Activated CD8-positive, alpha-beta T cell treated with anti-CD3 and anti-CD28 coated beads for 36 hours (primary cell): ENCODE data around the gene EAF1. TPM values are rescaled to one million over a fixed set of nuclear protein-coding genes. Genes with fewer than 3 reads are reported as not detected.

Experiments
- ATAC-seq: fragments of 200-7000 bp; cut with Tn5 transposase; one replicate; pipeline ENCODE4 v1.10.0; 2021; ENCODE audit warnings: mild to moderate bottlenecking, moderate library complexity
- CTCF ChIA-PET: fragments of 350-600 bp; sonication (Branson Sonifier 250); formaldehyde crosslinking; loops from one replicate; lab custom pipeline; 2021; ENCODE audit warnings: antibody characterized with exemption; lab: Charles Lee
- POLR2A ChIA-PET: fragments of 350-600 bp; sonication (Branson Sonifier 250); formaldehyde crosslinking; loops from one replicate; lab custom pipeline; 2021; ENCODE audit warnings: antibody characterized with exemption; lab: Charles Lee
- DNase-seq: peaks from one replicate; pipeline ENCODE4 v3.0.0-alpha.2; 2020
- H3K27ac Mint-ChIP-seq: one replicate; pipeline ENCODE4 v1.8.0; 2021; ENCODE audit warnings: mild to moderate bottlenecking, mixed read lengths
- H3K27me3 Mint-ChIP-seq: one replicate; pipeline ENCODE4 v1.8.0; 2021; ENCODE audit warnings: mixed read lengths
- H3K36me3 Mint-ChIP-seq: one replicate; pipeline ENCODE4 v1.8.0; 2021; ENCODE audit warnings: low read depth, mixed read lengths
- H3K4me1 Mint-ChIP-seq: one replicate; pipeline ENCODE4 v1.8.0; 2021; ENCODE audit warnings: low read depth, mixed read lengths
- H3K4me3 Mint-ChIP-seq: one replicate; pipeline ENCODE4 v1.8.0; 2021; ENCODE audit warnings: mild to moderate bottlenecking, moderate library complexity, mixed read lengths
- H3K9me3 Mint-ChIP-seq: one replicate; pipeline ENCODE4 v1.8.0; 2021; ENCODE audit warnings: mixed read lengths
- CTCF ChIP-seq: fragments of 200-600 bp; IDR thresholded peaks from one replicate; pipeline ENCODE4 v1.8.0; 2022; ENCODE audit warnings: antibody characterized with exemption, mild to moderate bottlenecking
- intact Hi-C: fragments of 100-400 bp; cut with micrococcal nuclease; formaldehyde crosslinking; loops from one replicate; pipeline ENCODE4 v1.10.0; 2022
- total RNA-seq, 2 experiments: library from RNA; stranded (reverse); gene quantifications; one replicate each; pipeline ENCODE4 v1.2.3, GENCODE V29; 2021

The EAF1 gene
- total RNA-seq, 2 experiments from 2014 or later, result 19.7 to 21.8 TPM

GRCh38 chr3:15486020-15486419 lies 58.6 kb downstream of the EAF1 start:
- H3K4me1 Mint-ChIP-seq, result peaks cover 4% of the 10 kb centered on the region
- TF ChIP-seq CTCF, result no peak
- no peak overlapping the region for H3K27ac Mint-ChIP-seq
- CTCF ChIA-PET, result no interaction called here
- intact Hi-C loops, result no loop called here
- POLR2A ChIA-PET, result no interaction called here
- ATAC-seq (no peak), DNase-seq (no peak)
- H3K27me3 Mint-ChIP-seq, result no peaks in the 10 kb centered on the region
- no peaks in the 10 kb centered on the region for H3K9me3 Mint-ChIP-seq
- H3K4me3 Mint-ChIP-seq, result no peak overlapping the region
- no peaks in the 10 kb centered on the region for H3K36me3 Mint-ChIP-seq

GRCh38 chr3:15486979-15487378 lies 59.6 kb downstream of the EAF1 start:
- ATAC-seq (peak; percentile 17), DNase-seq (no peak)
- Mint-ChIP-seq H3K4me3 (no peak overlapping the region), H3K27me3 (no peaks in the 10 kb centered on the region), H3K9me3 (no peaks in the 10 kb centered on the region), H3K4me1 (peaks cover 4% of the 10 kb centered on the region), H3K27ac (no peak overlapping the region), H3K36me3 (no peaks in the 10 kb centered on the region)
- intact Hi-C loops, result no loop called here
- CTCF ChIA-PET, result interaction anchor here (0.8 kb wide), 1 partner anchor 19 kb away, joined by 3 read pairs; no protein-coding TSS in a partner anchor
- POLR2A ChIA-PET, result no interaction called here
- no peak for TF ChIP-seq CTCF

- Mint-ChIP-seq H3K4me1 (peaks cover 4% of the 10 kb centered on the region), H3K9me3 (no peaks in the 10 kb centered on the region), H3K4me3 (no peak overlapping the region), H3K36me3 (no peaks in the 10 kb centered on the region), H3K27me3 (no peaks in the 10 kb centered on the region), H3K27ac (no peak overlapping the region)
- ChIA-PET CTCF (no interaction called here), POLR2A (no interaction called here)
- intact Hi-C loops, result no loop called here
- ATAC-seq, result no peak
- no peak for DNase-seq
- no peak for TF ChIP-seq CTCF
These were observed 60.6 kb downstream of the EAF1 start for GRCh38 chr3:15488002-15488401.

GRCh38 chr3:15490158-15490557 lies 62.8 kb downstream of the EAF1 start:
- no peak for TF ChIP-seq CTCF
- intact Hi-C loops, result no loop called here
- no peak overlapping the region for H3K4me3 Mint-ChIP-seq
- CTCF ChIA-PET, result no interaction called here
- no peaks in the 10 kb centered on the region for H3K36me3 Mint-ChIP-seq
- peaks cover 4% of the 10 kb centered on the region for H3K4me1 Mint-ChIP-seq
- ATAC-seq, result no peak
- no peaks in the 10 kb centered on the region for H3K27me3 Mint-ChIP-seq
- POLR2A ChIA-PET, result no interaction called here
- H3K27ac Mint-ChIP-seq, result no peak overlapping the region
- no peaks in the 10 kb centered on the region for H3K9me3 Mint-ChIP-seq
- DNase-seq, result no peak

GRCh38 chr3:15491143-15491542 lies 63.7 kb downstream of the EAF1 start:
- Mint-ChIP-seq H3K4me1 (peaks cover 4% of the 10 kb centered on the region), H3K9me3 (no peaks in the 10 kb centered on the region), H3K27me3 (no peaks in the 10 kb centered on the region), H3K27ac (no peak overlapping the region), H3K36me3 (no peaks in the 10 kb centered on the region), H3K4me3 (no peak overlapping the region)
- DNase-seq, result no peak
- no peak for ATAC-seq
- ChIA-PET POLR2A (interaction anchor here (1.5 kb wide), 1 partner anchor 43 kb away, joined by 3 read pairs; no protein-coding TSS in a partner anchor), CTCF (interaction anchor here (0.9 to 1.0 kb wide), 2 partner anchors 66 to 86 kb away, joined by 3 to 5 read pairs; no protein-coding TSS in a partner anchor)
- no peak for TF ChIP-seq CTCF
- intact Hi-C loops, result no loop called here

Other genes with a start within 250 kb of the EAF1 start
- gene CAPN7, start 221.4 kb upstream of the EAF1 start, total RNA-seq, result 10 to 100 TPM; 22.2 to 27.5 TPM
- gene SH3BP5, start 95.0 kb upstream of the EAF1 start, total RNA-seq, result 1 to 10 TPM; 2.0 to 2.4 TPM
- gene METTL6, start 54 bp upstream of the EAF1 start, total RNA-seq, result 10 to 100 TPM; 17.5 to 19.2 TPM
- gene COLQ, start 94.1 kb downstream of the EAF1 start, total RNA-seq, result 1 to 10 TPM; 2.3 to 2.9 TPM
- gene HACL1, start 174.0 kb downstream of the EAF1 start, total RNA-seq, result 10 to 100 TPM; 23.6 to 32.0 TPM
- gene BTD, start 174.1 kb downstream of the EAF1 start, total RNA-seq, result 1 to 10 TPM; 3.8 to 4.0 TPM